ENCODE results near the gene PVALEF. TPM values are rescaled to one million over a fixed set of nuclear protein-coding genes. Genes with fewer than 3 reads are reported as not detected.

PVALEF gene
- polyA plus RNA-seq, 1 of the 3 experiments (the other 2 are of a cell fraction) = not detected

- Histone ChIP-seq H3K27me3 (ENCODE audit: insufficient read depth) (no peaks in the 10 kb centered on the region), H2AFZ (ENCODE audit: low read depth) (no peak overlapping the region), H3K9me3 (no peaks in the 10 kb centered on the region), H3K9me2 (no peaks in the 10 kb centered on the region), H3K4me1 (ENCODE audit: control insufficient read depth in 1 of 2, insufficient read depth in 2 of 2, low read depth in 1 of 2, low read length in 1 of 2) (no peaks in the 10 kb centered on the region; a peak in 1 of 4 replicates), H3K4me2 (no peak overlapping the region), H3K36me3 (replicated peaks in 1 of 2; ENCODE audit: control insufficient read depth in 1 of 2, insufficient read depth in 2 of 2, low read length in 1 of 2) (peaks cover 0 to 45% of the 10 kb centered on the region in 2 experiments), H3K9ac (no peak overlapping the region), H3K4me3 (ENCODE audit: low read depth in 2 of 2, low read length in 1 of 2) (no peak overlapping the region), H4K20me1 (ENCODE audit: insufficient read depth) (no peaks in the 10 kb centered on the region), H3K79me2 (ENCODE audit: insufficient read depth) (no peaks in the 10 kb centered on the region), H3K27ac (ENCODE audit: low read depth in 2 of 2, low read length in 1 of 2) (no peak overlapping the region), H3F3A (replicated peaks; ENCODE audit: insufficient read depth) (no peaks in the 10 kb centered on the region)
- no peak for DNase-seq
- POLR2A ChIA-PET = no interaction called here
- no peak for TF ChIP-seq TAF1 (IDR thresholded peaks at IDR 0.05; ENCODE audit: borderline replicate concordance, low read depth, low read length)
- CTCF ChIA-PET = interaction anchor here (1.0 to 2.2 kb wide), 3 partner anchors 8 to 91 kb away, joined by 3 to 11 read pairs (median 3); no protein-coding TSS in a partner anchor
- 96% methylated on average over 24 of the region's 38 CpGs for WGBS (ENCODE audit: low lambda C conversion rate)
Observed at GRCh38 chr17:81193470-81194224, 28.3 kb downstream of the PVALEF start.

GRCh38 chr17:81194225-81194760, 29.0 kb downstream of the PVALEF start:
- Histone ChIP-seq H3K9me2 (no peaks in the 10 kb centered on the region), H3K27ac (ENCODE audit: low read depth in 2 of 2, low read length in 1 of 2) (no peak overlapping the region), H3K9ac (no peak overlapping the region), H3K4me1 (ENCODE audit: control insufficient read depth in 1 of 2, insufficient read depth in 2 of 2, low read depth in 1 of 2, low read length in 1 of 2) (no peaks in the 10 kb centered on the region; a peak in 1 of 4 replicates), H3F3A (replicated peaks; ENCODE audit: insufficient read depth) (no peaks in the 10 kb centered on the region), H3K4me3 (ENCODE audit: low read depth in 2 of 2, low read length in 1 of 2) (no peak overlapping the region), H3K27me3 (ENCODE audit: insufficient read depth) (no peaks in the 10 kb centered on the region), H4K20me1 (ENCODE audit: insufficient read depth) (no peaks in the 10 kb centered on the region), H3K36me3 (replicated peaks in 1 of 2; ENCODE audit: control insufficient read depth in 1 of 2, insufficient read depth in 2 of 2, low read length in 1 of 2) (peaks cover 0 to 49% of the 10 kb centered on the region in 2 experiments), H2AFZ (ENCODE audit: low read depth) (no peak overlapping the region), H3K79me2 (ENCODE audit: insufficient read depth) (no peaks in the 10 kb centered on the region), H3K4me2 (no peak overlapping the region), H3K9me3 (no peaks in the 10 kb centered on the region)
- DNase-seq = no peak
- ChIA-PET POLR2A (no interaction called here), CTCF (no interaction called here)
- 87% methylated on average over 12 of the region's 21 CpGs for WGBS (ENCODE audit: low lambda C conversion rate)
- TF ChIP-seq EP300 (IDR thresholded peaks at IDR 0.05; ENCODE audit: borderline replicate concordance in 1 of 2, low read depth in 1 of 2, low read length in 1 of 2) = no peak
- no peak for TF ChIP-seq POLR2AphosphoS5 (IDR thresholded peaks at IDR 0.05; ENCODE audit: low read depth, low read length)
- no peak for TF ChIP-seq USF2 (IDR thresholded peaks at IDR 0.05; ENCODE audit: borderline replicate concordance, low read depth, low read length)
- TF ChIP-seq FOXM1 (IDR thresholded peaks at IDR 0.05; ENCODE audit: low read depth) = no peak
- no peak for TF ChIP-seq TEAD4 (IDR thresholded peaks at IDR 0.05; ENCODE audit: borderline replicate concordance, insufficient read depth)
- TF ChIP-seq PBX3 (IDR thresholded peaks at IDR 0.05) = no peak
- no peak for TF ChIP-seq FOSL2 (IDR thresholded peaks at IDR 0.05; ENCODE audit: borderline replicate concordance, low read depth)
- TF ChIP-seq GABPA (IDR thresholded peaks at IDR 0.05; ENCODE audit: low read depth) = no peak
- TF ChIP-seq SIN3A (IDR thresholded peaks at IDR 0.05; ENCODE audit: borderline replicate concordance, low read depth, low read length) = no peak
